ENCODE measurements around the gene SSR3.

The SSR3 gene

DNA sequence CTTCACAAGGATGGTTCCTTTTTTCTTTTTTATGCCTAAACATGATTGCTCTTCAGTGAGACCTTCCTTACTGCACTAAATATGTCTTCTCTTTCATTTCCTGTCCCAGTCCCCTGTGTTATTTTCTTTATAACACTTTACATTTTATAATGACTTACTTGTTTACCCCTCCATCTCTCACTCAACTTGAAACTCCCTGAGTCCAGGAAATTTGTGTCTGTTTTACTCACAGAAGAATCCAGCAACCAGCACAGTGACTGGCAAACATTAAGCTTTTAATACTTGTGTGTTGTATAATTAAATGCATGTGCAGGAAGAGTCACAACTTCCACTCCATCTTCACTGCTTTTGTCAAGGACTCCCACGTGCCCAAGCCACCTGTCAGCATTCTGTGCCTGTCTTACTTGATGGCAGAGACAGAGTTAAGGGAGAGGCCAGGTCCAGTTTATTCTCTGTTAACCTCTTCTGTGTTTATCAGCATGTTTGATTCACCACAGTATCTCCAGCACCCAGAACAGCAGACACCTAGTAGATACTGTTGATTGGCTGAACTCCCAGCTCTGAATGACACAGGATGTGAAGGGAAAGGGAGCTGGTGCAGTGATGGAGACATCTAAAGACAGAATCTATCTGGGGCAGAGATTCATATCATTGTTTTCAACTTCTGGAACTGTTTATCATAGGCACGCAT is 42.8 kb downstream of the SSR3 start:
- ChIA-PET CTCF (interaction anchor here (1.0 to 12.8 kb wide), 7 partner anchors 9 to 360 kb away, joined by 3 to 125 read pairs (median 35); no protein-coding TSS in a partner anchor), POLR2A (interaction anchor here (0.6 kb wide), 1 partner anchor 603 kb away, joined by 3 read pairs; no protein-coding TSS in a partner anchor)
- no peak for DNase-seq (ENCODE audit: extremely low spot score)
- TF ChIP-seq, protein P1, sequence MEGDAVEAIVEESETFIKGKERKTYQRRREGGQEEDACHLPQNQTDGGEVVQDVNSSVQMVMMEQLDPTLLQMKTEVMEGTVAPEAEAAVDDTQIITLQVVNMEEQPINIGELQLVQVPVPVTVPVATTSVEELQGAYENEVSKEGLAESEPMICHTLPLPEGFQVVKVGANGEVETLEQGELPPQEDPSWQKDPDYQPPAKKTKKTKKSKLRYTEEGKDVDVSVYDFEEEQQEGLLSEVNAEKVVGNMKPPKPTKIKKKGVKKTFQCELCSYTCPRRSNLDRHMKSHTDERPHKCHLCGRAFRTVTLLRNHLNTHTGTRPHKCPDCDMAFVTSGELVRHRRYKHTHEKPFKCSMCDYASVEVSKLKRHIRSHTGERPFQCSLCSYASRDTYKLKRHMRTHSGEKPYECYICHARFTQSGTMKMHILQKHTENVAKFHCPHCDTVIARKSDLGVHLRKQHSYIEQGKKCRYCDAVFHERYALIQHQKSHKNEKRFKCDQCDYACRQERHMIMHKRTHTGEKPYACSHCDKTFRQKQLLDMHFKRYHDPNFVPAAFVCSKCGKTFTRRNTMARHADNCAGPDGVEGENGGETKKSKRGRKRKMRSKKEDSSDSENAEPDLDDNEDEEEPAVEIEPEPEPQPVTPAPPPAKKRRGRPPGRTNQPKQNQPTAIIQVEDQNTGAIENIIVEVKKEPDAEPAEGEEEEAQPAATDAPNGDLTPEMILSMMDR (IDR thresholded peaks at IDR 0.05; ENCODE audit: control extremely low read depth, extremely low read depth, low read depth, missing control alignments), result no peak

DNA sequence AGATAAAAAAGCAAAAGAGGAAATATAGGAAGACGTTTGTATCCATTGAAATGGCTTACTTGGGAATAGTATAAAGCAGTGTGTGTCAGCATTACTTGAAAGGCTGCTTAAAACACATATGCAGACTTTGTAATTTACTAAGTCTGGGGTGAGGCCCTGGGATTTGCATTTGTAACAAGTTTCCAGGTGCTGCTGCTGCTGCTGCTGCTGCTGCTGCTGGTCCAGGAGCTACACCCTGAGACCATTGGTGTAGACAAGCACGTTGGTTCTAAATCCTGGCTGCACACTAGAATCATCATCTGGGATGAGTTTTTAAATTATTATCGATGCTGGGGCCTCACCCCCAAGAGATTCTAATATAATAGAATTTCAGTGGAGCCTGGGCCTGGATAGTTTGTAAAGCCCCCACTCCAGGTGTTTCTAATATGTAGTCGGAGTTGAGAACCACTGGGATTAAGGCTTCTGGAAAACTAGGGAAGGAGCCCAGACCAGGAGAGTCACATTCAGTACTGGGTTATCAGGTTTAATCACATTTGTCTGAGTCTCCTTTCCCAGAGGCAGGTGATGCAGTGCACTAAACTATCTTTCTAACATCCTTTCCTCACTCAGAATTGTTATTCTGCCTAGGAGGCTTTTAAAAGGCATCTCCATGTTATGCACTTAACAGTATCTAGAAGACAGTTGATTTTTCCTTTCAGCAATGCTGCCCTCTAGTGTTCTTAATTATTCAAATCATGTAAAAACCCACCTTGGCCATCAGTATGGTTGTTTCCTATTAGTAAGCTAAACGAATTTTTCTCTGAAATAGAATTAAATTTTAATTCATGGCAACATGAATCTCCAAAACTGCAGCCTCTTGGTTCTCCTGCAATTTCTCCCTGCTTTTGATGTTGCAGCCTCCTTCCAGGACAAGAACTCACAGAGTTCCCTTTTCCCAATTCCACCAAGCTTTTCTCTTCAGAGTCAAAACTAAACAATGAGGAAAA is 45.4 kb downstream of the SSR3 start:
- peak; percentile 69 for DNase-seq (ENCODE audit: extremely low spot score)
- TF ChIP-seq, protein P1 (IDR thresholded peaks at IDR 0.05; ENCODE audit: control extremely low read depth, extremely low read depth, low read depth, missing control alignments), result peak; percentile 51
- POLR2A ChIA-PET, result no interaction called here
- CTCF ChIA-PET, result interaction anchor here (0.6 to 12.8 kb wide), 42 partner anchors 11 to 651 kb away, joined by 3 to 125 read pairs (median 4); partner anchors contain the start of gene CCNL1

DNA sequence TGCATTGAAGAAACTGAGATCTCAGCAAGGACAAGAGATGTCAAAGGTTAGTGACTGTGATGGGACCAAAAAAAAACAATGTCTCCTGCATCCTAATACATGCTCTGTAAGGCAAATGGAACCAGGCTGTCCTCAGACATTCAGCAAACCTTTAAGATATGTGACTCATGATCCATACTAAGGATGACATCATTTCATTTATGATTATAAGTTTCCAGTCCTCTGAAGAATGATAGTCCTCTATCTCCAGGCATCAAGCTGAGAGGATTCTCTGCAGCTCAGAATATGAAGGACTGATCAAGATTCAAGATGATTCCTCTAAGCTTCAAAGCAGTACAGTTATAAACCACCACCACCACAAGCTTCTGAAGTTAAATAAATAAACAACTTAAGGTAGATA is 47.6 kb downstream of the SSR3 start:
- POLR2A ChIA-PET, result no interaction called here
- DNase-seq (ENCODE audit: extremely low spot score), result no peak
- TF ChIP-seq, protein P1 (IDR thresholded peaks at IDR 0.05; ENCODE audit: control extremely low read depth, extremely low read depth, low read depth, missing control alignments), result no peak
- CTCF ChIA-PET, result interaction anchor here (1.2 to 12.8 kb wide), 9 partner anchors 14 to 630 kb away, joined by 3 to 125 read pairs (median 35); no protein-coding TSS in a partner anchor

DNA sequence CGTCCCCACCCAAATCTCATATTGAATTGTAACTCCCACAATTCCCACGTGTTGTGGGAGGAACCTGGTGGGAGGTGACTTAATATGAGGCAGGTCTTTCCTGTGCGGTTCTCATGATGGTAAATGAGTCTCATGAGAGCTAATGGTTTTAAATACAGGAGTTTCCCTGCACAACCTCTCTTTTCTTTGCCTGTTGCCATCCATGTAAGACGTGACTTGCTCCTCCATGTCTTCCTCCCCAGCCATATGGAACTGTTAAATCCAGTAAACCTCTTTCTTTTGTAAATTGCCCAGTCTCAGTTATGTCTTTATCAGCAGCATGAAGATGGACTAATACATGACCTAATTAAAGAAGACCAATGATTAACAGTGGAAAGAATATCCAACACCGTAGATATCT is 56.6 kb downstream of the SSR3 start:
- no peak for DNase-seq (ENCODE audit: extremely low spot score)
- ChIA-PET POLR2A (no interaction called here), CTCF (interaction anchor here (1.8 to 3.2 kb wide), 2 partner anchors 9 to 10 kb away, joined by 5 to 10 read pairs; no protein-coding TSS in a partner anchor)
- TF ChIP-seq, protein P1 (IDR thresholded peaks at IDR 0.05; ENCODE audit: control extremely low read depth, extremely low read depth, low read depth, missing control alignments), result no peak

DNA sequence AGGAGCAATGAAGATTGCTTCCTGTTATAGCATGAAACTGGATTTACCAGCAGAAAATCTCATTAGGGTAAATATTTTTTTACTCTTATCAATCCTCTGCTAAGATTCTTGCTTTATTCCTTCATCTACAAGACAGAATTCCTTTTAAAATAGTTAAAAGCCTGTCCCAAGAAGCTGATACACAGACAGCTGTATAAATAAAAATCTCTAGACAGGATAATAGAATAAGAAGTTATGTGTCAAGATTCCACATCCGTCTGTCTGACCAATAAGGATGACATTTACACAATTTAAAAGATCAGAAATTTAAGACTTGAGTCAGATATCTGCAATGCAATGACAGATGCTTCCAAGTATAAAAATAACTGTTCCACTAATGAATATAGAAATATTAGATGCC is 57.6 kb downstream of the SSR3 start:
- DNase-seq (ENCODE audit: extremely low spot score), result no peak
- POLR2A ChIA-PET, result no interaction called here
- CTCF ChIA-PET, result interaction anchor here (1.8 to 3.2 kb wide), 2 partner anchors 8 to 11 kb away, joined by 5 to 10 read pairs; no protein-coding TSS in a partner anchor
- TF ChIP-seq, protein P1 (IDR thresholded peaks at IDR 0.05; ENCODE audit: control extremely low read depth, extremely low read depth, low read depth, missing control alignments), result no peak

DNA sequence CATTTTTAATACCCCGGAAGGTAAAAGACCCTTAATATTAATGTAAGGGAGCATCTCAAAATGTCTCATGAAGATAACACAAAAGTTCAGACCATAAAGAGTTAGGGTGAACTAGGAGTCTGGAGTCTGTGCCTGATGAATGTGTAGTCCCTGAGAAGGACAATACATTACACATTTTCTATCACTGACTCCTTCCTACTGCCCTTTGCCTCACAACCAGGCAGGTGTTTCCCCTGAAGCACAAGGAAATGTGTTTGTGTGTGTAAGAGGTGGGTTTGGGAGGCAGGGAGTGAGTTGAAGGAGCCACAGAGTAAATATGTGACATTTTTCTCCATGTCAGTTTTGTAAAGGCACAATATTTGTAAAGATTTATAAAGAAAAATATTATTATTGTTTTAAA is 59.1 kb downstream of the SSR3 start:
- ChIA-PET POLR2A (no interaction called here), CTCF (interaction anchor here (1.4 kb wide), 1 partner anchor 10 kb away, joined by 5 read pairs; no protein-coding TSS in a partner anchor)
- DNase-seq (ENCODE audit: extremely low spot score), result no peak
- TF ChIP-seq, protein P1 (IDR thresholded peaks at IDR 0.05; ENCODE audit: control extremely low read depth, extremely low read depth, low read depth, missing control alignments), result no peak

Data from GM10248 (cell line).